ENCODE results near the gene RAB40B.
"Not testable (repeated sequence)": the region's sequence is repeated elsewhere in the genome, so short reads cannot be mapped to it uniquely, and the experiment has no call there.

The RAB40B gene, protein sequence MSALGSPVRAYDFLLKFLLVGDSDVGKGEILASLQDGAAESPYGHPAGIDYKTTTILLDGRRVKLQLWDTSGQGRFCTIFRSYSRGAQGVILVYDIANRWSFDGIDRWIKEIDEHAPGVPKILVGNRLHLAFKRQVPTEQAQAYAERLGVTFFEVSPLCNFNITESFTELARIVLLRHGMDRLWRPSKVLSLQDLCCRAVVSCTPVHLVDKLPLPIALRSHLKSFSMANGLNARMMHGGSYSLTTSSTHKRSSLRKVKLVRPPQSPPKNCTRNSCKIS

DNA sequence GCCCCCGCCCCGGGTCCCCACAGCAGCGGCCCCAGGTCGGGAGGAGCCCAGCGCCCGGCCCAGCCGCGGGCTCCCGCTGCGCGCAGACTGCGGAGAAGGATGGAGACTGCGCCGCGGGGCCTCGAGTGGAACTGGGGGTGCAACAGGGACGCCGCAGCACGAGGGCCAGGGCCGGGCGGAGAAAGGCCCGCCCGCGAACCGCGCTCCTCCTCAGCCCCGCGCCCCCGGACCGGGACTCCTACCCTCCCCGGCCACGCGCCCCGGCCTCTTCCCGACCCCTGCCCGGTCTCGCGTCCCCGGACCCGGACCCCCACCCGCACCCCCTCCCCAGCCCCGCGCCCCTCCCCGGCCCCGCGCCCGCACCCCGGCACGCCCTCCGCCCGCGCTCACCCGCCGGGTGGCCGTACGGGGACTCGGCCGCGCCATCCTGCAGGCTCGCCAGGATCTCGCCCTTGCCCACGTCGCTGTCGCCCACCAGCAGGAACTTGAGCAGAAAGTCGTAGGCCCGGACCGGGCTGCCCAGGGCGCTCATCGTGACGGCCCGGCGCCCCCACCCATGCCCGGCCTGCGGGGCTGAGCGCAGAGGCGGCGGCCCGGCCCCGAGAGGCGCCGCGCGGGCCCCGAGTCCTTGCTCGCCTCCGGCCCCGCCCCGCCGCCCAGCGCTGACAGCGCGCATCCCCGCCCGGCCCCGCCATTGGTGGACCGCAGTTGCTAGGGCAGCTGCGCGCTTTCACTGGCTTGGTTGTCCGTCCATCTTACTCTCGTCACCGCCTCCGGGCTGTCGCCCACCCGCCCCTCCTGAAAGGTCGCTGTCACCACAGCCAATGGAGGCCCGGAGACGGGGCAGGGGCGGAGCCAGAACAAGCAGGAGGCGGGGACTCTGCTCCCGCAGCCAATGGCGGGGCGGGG, at the start of gene RAB40B:
TSS of gene RAB40B (minus strand) at position 634 of the 909 bp plus-strand sequence. CDS start at position 532, 102 bp downstream.
- DNase-seq: peak; percentile 99

DNA sequence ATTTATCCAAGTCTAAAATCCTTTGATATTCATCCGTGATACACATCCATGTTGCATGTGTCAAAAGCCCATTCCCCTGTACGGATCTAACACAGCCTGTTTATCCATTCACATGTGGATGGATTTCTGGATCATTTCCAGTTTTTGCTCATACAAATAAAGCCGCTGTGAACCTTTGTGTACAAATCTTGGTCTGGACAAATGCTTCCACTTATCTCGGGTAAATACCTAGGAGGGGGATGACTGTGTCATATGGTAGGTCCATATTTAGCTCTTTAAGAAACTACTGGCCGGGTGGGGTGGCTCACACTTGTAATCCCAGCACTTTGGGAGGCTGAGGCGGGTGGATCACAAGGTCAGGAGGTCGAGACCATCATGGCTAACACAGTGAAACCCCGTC, 47.0 kb upstream of the RAB40B start:
- no peak for DNase-seq

DNA sequence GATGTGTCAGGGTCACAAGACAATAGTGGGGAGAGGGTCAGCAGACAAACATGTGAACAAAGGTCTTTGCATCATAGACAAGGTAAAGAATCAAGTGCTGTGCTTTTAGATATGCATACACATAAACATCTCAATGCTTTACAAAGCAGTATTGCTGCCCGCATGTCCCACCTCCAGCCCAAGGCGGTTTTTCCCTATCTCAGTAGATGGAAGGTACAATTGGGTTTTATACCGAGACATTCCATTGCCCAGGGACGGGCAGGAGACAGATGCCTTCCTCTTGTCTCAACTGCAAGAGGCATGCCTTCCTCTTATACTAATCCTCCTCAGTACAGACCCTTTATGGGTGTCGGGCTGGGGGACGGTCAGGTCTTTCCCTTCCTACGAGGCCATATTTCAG, 46.2 kb upstream of the RAB40B start:
- not testable (repeated sequence) for DNase-seq

DNA sequence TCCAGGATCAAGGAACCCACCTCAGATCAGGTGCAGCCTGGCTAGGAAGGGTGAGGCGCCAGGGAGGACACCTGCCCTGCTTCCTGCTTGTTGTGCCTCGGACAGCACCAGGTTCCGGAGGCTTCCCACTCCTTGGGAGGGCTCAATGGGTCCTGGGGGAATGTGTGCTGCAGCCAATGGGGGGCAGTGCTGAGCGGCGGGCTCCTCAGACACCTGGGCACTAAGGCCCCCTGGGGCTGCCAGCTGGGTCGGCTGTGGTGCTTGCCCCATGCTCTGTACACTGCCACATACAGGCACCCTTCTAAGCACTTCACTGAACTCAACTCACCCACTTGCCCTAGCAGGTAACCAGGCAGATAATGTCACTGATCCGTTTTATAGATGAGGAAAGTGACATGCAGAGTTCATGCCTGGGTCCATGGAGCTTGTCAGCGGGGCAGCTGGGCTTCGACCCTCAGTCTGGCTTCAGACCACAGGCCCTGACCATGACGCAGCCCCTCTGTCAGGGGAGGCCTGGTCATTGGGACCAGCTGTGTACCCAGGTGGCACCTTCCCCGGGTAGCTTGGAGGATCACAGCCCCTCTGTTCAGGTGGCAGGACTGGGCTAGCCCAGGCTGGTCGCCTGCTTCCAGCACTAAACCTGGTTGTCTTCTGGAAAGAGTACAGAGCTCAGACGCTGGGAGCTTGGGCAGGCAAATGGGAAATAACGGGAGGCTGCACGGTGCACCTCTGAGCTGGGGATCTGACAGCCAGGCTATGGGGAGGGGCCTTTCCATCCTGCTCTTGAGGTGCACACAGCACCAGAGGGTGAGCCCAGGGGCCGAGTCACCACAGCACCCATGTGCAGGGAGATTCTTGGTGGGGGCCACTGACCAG, 45.1 kb upstream of the RAB40B start:
- no peak for DNase-seq

DNA sequence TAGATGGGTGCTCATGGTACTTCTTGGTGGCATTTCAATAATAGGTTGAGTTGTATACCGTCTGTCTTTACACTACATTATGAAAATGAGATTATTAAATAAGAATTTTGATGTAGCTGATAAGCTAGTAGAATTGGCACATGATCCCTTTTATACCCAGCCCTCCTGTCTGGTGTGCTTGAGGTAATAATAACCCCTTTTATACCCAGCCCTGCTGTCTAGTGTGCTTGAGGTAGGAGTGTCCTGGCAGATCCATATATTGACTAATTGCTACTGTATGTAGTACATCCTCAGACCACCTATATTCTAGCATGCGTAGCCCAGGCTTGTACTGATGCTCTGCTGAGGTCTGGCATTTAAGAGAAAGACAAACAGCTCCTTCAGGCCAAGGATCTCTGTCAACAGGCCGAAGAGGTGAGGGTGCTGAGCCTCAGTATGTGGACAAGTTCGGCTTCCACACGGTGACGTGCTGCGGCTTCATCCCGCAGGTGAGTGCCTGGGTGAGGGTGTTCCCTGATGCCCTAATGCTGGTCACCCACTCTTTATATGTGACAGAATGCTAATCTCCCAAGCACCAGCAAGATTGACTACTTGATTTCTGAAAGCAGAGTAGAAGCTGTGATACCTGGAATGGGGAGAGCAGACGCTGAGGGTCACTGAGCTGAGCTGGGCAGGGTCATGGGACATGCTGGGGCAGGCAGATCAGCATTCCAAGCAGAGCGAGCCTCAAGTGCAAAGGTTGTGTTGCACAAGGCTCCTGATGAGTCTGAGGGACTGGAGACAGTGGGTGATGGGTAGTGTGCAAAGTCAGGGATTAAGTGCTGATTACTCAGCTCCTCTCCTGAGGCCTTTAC, 42.6 kb upstream of the RAB40B start:
- no peak for DNase-seq

DNA sequence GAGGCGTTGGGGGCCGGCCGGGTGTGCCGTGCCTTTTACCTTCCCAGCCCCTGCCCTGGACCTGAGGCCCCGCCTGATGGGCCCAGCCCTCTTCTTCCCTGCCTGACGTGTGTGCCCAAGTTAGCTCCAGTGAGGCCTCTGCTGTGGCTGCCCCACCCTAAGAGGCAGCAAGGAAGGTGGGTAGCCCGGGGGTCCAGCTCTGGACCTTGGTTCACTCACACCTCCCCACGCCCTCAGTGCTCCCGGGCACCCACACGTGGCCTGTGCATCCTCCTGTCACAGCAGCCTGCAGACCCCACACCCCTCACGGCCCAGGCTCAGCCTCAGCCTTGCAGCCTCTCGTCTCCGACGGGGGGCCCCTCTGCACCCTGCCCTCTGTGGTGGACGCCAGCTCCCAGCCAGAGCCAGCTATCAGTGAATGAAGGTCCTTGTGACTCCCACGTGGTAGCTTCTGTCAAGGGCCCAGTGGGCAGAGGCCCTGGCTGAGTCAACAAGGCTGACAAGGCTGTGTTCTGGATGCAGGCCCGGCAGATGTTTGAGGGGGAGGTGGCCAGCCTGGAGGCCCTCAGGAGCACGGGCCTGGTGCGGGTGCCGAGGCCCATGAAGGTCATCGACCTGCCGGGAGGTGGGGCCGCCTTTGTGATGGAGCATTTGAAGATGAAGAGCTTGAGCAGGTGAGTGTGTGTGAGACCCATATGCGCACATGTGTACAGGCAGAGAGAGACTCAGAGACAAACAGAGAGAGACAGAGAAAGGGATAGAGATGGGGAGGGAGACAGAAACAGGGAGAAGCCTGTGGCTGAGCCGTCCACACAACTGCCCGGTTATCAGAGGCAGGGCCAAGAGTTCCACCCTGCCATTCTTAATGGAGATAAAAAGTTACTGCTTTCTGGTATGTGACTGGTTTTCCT, 39.7 kb upstream of the RAB40B start:
- no peak for DNase-seq

DNA sequence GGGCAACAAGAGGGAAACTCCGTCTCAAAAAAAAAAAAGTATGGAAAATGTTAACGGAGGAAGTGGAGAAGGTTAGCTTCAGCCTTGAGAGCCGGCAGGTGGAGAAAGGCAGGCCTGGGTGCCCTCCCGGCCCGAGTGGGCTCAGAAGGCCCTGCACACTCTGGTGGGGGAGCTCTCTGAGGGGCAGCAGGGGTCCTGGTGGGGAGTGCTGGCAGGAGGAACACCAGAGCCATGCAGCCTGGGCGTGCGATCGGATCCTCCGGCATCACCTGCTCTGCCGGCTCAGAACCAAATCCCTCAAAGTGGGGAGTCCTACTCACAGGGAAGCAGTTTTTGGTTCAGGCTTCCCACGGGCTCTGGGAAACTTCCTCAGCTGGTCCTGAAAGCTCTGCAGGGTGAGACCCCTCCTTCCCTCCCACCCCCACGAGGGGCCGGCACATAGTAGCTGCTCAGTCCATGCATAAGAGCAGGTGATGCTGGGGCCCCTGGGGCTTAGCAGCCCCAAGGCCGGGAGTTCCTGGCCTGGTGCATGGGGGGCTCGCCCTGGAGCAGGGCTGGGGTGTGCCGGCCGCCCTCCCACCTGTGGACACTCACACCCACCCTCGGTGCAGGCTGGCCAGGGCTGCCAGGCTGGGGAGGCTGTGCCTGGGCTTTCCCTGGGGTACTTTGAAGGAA, 38.1 kb upstream of the RAB40B start:
- no peak for DNase-seq

DNA sequence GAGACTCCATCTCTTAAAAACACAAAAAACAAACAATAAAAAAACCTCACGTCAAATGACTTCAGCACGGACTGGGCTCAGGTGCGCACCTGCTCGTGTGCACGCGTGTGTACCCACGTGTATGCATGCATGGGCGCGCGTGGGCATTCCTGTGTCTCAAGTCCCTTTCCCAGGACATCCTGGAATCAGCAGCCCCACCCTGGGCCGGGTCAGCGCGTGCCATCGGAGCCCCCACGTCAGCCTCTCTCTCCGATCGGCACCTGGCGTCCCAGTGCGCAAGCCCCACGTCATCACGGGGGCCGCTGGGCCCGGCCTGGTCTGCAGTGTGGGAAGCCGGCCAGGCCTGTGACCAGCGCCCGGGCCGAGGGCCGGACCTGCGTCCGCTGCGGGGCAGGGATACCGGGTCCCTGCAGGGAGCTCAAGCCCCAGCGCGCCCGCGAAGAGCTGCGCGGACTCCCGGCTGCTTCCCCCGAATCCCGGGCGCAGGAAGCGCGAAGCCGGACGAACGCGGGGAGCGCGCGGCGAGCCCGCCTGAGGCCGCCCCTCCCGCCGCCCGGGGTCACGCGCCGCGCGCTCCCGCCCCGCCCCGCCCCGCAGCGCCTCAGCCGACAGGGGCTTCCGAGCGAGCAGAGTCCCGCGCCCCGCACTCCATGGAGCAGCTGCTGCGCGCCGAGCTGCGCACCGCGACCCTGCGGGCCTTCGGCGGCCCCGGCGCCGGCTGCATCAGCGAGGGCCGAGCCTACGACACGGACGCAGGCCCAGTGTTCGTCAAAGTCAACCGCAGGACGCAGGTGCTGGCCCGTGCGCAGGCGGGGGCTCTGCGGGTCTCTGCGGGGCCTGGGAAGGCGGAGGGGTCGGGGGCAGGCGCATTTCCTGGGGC, 36.7 kb upstream of the RAB40B start, which contains the start of gene FN3K:
TSS of gene FN3K (plus strand) at position 629 of the 880 bp plus-strand sequence. CDS start at position 651, 22 bp downstream.
- peak; percentile 28 for DNase-seq

DNA sequence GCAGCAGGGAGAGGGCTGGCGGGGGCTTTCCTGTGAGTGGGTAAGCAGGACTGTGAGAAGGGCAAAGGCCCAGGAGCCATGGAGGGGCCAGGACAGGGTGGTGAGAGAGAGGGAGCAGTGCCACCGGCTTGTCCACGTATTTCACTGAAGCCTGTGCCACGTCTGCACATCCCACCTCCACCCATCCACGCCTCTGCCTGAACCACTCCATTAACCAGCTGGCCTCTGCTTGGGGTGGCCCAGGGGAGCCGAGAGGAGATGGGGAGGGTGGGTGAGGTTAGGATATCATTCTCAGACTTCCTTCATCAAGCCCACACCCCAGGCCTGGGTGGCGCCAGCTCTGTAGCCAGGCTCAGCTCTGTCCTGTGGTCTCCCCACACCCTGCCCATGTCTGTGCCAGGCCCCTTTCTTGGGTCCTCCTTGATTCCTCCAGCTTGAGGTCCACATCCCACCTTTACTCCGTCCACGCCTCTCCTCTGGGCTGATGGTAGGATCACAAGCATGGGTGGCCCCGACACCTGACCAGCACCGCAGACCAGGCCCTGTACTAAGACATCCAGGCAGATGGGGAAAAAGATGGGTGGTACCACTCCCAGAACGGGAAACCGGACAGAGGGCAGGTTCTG, 33.7 kb upstream of the RAB40B start:
- DNase-seq: no peak

DNA sequence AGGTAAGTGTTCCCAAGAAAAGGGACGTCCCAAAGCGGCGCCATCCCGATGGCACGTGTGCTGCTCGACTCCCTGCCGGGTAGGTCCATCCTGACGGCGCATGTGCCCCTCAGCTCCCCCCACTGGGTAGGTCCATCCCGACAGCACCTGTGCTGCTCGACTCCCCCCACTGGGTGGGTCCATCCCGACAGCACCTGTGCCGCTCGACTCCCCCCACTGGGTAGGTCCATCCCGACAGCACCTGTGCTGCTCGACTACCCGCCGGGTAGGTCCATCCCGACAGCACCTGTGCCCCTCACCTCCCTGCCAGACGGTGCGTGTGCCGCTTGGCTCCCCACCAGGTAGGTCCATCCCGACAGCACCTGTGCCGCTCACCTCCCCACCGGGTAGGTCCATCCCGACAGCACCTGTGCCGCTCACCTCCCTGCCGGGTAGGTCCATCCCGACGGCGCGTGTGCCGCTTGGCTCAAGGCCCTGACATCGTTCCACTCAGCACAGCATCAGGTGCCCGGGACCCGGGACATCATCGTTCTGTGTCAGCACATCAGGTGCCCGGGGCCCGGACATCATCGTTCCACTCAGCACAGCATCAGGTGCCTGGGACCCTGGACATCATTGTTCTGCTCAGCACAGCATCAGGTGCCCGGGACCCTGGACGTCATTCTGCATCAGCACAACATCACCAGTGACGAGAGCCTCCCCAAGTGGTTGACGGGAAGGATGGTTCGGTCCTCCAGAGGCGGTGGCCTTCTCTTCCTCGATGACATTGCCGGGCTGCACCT, 31.2 kb upstream of the RAB40B start:
- no peak for DNase-seq

DNA sequence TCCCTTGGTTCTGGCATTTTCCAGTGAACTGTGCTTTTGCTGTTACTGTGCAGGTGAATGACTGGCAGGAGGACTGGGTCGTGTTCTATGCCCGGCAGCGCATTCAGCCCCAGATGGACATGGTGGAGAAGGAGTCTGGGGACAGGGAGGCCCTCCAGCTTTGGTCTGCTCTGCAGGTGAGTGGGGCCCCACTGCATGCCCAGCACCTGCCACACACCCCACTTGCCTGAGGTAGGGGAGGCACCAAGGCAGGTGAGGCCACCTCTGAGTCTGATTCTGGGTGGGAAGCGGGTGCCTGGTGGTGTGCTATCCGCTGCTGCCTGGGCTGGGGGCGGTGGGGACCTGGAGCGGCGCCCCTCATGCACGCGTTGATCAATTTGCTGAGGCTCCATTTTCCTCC, 27.9 kb upstream of the RAB40B start:
- DNase-seq: no peak

DNA sequence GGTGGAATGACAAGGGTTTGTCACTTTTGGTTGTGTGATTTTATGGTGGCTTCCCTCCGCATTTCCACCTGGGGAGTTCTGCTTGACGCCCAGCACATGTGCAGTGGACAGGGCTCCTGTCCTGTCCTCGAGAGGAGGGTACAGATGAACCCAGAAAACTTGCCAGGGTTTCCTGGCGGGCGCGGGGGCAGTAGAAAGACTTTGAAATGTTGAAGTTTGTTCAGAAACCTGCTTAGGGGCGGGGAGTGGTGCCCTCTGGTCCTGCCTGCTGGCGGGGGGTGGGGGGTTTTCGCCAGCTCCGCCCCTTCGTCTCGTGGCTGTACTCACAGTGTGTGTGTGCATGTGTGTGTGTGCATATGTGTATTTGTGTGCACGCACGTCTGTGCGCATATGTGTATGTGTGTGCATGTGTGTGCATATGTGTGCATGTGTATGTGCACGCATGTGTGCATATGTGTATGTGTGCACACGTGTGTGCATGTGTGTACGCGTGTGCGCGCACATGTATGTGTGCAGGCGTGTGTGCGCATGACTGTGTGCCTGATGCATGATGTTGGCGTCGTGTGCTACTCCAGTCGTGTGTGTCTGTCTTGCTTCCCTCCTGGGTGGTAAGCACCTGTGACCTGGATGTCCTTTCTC, 24.8 kb upstream of the RAB40B start:
- DNase-seq: no peak

DNA sequence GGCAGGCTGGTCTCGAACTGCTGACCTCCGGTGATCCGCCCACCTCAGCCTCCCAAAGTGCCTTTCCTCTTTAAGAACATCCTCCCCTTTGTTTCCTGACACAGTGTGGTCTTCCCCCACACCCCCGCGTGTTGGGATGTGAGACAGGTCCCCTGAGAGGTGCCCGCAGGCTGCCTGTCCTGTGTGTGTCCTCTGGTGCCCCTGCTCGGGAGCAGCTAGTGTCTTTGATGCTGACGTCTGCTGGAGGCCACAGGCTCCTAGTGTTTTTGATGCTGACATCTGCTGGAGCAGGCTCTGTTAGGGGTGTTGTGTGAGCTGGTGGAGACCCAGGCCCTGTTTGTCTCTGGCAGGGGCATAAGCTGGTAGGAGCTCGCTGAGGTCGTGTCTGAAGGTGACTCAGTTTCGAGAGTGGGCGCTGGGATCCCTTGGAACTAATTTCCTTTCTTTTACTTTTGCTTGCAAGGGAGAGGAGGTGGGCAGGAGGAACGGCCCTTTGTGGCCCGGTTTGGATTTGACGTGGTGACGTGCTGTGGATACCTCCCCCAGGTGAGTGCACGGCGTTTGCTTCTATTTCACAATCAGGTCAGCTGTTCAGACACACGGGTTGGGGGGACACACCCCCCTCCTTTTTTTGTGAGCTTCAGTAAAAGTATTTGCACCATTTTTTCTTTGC, 24.0 kb upstream of the RAB40B start:
- no peak for DNase-seq

DNA sequence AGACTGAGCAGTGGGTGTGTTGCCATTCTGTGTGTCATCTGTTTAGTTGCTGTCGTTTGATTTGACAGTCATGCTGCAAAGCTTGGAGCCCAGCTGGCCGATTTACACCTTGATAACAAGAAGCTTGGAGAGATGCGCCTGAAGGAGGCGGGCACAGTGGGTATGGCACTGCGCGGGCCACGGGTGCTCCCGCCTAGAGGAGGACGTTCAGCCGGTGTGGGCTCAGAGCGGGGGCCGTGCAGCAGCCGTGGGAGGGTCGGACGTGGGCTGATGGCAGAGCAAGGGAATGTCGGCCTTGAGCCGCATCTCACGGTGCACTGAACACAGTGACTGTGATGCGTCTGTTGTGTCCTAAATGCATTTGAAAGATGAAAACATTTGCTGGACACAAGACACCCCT, 21.7 kb upstream of the RAB40B start:
- no peak for DNase-seq

DNA sequence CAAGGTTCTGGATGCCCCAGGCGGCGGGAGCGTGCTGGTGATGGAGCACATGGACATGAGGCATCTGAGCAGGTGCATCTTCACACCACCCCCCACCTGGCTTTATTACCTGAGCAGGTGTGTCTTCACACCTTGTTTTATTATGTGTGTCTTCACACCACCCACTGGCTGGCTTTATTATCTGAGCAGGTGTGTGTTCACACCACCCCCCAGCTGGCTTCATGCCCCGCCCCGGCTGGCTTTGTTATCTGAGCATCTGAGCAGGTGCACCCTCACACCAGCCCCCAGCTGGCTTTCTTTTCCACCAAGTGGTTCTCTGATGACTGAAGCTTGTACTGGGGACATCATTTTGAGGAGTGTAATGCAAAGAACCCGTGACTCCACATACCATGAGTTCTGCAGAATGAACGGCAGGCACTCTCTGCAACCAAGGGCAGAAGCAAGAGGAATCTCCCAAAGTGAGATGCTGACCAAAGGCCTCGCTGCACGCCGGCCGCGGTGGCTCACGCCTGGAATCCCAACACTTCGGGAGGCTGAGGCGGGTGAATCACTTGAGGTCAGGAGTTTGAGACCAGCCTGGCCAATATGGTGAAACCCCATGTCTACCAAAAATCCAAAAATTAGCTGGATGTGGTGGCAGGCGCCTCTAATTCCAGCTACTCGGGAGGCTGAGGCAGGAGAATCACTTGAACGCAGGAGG, 20.6 kb upstream of the RAB40B start:
- no peak for DNase-seq

Measured in activated CD4-positive, alpha-beta T cell treated with anti-CD3 and anti-CD28 coated beads, Interleukin-2, amount 50 U/mL, for 1 hour (primary cell).